GM18505 (cell line): Measurements from ENCODE around the gene ACAP1.
"Not testable (repeated sequence)": the region's sequence is repeated elsewhere in the genome, so short reads cannot be mapped to it uniquely, and the experiment has no call there.

Experiments used
- ATAC-seq: cut with Tn5 transposase; IDR thresholded peaks from one replicate; pipeline ENCODE4 v1.9.1; 2021; ENCODE audit not compliant: unreplicated experiment
- POLR2A ChIP-seq: IDR thresholded peaks from 4 replicates; pipeline ENCODE4 v1.6.1; 2011; ENCODE audit warnings: borderline replicate concordance; ENCODE audit not compliant: insufficient read depth, insufficient read length; ENCODE audit errors: extremely low read depth

The ACAP1 gene

DNA sequence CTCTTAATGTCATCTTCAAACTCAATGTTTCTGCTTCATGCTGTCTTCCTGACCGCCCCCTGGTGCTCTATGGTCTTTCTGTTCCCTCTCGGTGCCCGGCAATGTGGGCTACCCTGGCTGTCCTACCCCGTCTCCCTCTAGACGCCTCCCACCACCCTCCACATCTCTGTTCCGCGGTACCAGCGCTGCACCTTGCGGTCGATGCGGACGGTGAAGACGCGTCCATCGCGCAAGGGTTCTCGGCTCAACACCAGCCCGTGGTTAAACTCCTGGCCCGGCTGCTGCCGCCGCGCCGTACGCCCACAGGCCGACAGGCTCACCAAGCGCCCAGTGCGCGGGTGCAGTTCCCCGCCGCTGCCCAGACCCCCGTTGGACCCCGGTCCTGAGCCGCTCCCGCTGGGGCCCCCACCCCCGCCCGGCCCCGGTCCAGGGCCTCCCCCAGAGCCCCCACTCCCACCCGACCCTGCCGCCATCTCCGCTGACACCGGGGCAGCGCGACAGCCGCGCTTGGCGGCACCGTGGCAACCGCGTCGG, 7.4 kb upstream of the ACAP1 start, which contains the start of gene NEURL4:
NEURL4 (minus strand) TSS at position 496 of the 534 bp plus-strand sequence; CDS start at position 473, 23 bp downstream.
- TF ChIP-seq POLR2A, result no peak
- peak; percentile 1 for ATAC-seq

DNA sequence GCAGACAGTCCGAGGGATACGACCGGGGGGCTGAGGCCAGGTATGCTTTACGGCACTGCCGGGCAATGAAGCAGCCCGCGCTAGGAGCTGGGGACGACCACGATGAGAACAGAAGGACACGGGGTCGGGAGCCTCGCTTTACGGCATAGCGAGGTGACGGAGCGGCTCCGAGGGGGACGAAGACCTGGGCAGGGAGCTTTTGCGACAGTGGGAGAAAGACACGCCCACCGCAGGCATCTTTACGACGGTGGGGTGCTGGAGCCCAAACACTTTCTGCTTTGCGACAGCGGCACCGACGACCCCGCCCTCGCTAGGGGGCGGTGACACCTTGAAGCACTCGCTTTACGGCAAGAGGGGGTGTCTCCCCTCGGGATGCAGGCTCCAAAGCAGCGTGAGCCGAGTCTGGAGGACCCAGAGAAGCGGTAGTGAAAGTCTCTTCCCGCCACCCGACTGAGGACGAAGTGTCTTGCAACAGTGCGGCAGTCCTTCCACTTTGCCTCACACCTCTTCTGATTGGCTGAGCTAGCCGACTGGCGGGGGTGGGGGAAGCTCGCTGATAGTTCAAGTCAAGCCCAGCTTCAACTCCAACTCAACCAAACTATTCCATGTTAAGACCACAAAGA, 6.8 kb upstream of the ACAP1 start:
- ATAC-seq, result peak; percentile 60
- TF ChIP-seq POLR2A, result peak; percentile 83

DNA sequence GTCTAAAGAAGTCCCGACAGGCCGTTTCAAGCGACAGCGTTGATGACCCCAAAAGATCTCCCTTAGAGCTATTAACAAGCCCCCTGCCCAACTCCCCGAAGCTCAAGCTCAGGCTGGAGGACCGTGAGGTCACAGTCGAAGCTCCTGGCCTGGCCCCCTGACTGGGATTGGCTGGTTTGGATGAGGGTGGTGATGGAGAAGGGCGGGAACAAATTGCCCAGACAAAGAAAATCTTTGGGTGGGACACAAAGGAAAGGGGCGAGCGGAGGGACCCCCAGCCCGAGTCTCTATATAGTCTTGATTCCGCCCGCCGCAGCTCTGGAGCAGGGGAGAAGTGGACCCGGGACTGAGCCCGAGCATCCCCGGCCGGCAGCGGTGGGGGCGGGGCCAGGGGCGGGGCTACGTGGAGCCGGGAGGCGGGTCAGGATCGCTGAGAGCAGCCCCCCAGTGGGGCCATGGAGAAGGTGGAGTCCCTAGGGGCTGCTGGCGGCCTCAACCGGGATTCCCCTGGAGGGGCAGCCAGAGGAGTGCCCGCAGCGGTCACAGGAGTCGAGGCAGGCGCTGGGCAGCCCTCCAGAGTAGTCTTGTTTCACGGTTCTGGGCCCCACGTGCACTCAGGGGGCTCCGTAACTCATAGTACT, 6.2 kb upstream of the ACAP1 start:
- peak; percentile 33 for ATAC-seq
- peak; percentile 45 for TF ChIP-seq POLR2A

DNA sequence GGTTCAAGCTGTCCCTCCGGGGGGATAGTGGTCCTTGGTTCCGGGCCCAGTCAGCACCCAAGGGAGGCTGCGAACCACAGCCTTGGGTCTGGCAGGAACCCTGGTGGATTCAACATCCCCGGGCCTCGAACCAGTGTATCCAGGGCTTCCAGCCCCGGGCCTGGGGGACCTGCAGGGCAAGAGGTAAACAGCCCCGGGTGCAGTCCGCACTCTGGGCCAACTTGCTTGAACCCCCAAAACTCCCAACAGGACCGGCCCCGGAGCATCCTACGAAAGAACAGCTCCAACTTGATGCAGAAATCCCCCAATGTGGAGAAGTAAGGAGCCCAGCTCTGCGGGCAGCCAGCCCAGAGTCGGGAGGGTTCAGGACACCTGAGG, 5.7 kb upstream of the ACAP1 start:
- no peak for TF ChIP-seq POLR2A

DNA sequence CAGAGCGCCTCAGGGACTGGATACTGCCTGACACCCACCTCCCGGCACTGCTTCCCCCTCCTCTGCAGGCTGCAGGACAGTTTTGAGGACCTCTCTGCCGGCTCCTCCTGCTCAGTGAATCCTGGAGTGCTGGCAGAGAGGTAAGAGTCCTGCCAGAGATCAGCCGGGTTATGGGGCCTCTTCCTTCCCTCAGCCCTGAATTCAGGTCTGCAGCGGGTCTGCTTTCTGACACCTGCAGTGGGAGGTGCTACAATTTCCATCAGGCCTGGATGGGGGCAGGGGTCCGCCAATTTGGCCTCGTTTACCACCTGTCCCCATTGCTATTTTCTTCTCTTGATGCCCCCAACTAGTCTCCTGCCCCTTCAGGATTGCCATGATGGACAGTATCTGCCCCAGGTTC, 4.2 kb upstream of the ACAP1 start:
- no peak for ATAC-seq

More for the DNA sequence above, 5.7 kb upstream of the ACAP1 start:
- no peak for ATAC-seq

DNA sequence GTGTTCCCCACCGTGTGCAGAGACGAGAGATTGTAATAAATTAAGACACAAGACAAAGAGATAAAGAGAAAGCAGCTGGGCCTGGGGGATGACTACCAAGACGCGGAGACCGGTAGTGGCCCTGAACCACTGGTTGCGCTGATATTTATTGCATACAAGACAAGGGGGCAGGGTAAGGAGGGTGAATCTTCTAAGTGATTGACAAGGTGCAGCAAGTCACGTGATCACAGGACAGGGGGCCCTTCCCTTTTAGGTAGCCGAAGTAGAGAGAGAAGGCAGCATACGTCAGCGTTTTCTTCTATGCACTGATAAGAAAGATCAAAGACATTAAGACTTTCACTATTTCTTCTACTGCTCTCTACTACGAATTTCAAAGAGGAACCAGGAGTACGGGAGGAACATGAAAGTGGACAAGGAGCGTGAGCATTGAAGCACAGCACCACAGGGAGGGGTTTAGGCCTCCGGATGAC, 3.7 kb upstream of the ACAP1 start:
- TF ChIP-seq POLR2A, result peak; percentile 45

More for the DNA sequence above, 4.2 kb upstream of the ACAP1 start:
- TF ChIP-seq POLR2A, result no peak

DNA sequence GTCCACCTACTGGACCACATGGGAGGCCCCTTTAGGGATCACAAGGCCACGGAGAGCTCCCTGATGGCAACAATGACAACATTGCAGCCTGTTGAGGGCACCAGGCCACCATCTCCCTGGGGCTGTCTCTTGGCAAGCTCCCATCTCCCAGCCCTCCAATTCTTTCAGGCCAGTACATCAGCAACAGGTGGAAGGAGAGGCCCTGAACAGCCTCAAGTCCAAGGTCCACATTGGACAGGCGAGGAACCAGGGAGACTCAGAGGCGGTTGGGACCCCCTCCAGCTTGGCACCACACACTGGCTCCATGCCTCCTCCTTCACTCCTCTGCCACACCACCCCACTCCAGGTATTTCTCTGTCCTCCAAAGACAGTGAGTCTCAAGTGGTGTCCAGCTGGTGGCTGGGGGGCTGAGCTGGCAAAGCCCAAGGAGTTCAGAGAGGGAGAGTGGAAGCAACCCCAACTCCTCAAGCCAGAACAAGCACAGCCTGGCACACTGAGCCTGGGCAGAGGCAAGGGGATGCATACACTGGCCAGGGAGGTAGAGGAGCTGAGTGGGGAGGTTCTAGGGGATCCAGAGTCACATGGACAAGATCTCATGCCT, 1.3 kb upstream of the ACAP1 start:
- no peak for ATAC-seq
- no peak for TF ChIP-seq POLR2A

More for the DNA sequence above, 3.7 kb upstream of the ACAP1 start:
- ATAC-seq, result not testable (repeated sequence)

DNA sequence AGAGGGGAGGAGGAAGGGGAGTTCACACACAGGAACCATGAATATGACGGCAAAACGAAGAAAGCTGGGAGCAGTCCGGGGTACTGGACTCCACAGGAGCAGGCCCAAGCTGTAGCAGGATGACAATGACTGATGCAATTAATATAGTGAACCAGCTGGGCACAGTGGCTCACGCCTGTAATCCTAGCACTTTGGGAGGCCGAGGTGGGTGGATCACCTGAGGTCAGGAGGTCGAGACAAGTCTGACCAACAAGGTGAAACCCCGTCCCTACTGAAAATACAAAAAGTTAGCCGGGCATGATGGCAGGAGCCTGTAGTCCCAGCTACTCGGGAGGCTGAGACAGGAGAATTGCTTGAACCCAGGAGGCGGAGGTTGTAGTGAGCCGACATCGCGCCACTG, 564 bp upstream of the ACAP1 start:
- ATAC-seq, result not testable (repeated sequence)

DNA sequence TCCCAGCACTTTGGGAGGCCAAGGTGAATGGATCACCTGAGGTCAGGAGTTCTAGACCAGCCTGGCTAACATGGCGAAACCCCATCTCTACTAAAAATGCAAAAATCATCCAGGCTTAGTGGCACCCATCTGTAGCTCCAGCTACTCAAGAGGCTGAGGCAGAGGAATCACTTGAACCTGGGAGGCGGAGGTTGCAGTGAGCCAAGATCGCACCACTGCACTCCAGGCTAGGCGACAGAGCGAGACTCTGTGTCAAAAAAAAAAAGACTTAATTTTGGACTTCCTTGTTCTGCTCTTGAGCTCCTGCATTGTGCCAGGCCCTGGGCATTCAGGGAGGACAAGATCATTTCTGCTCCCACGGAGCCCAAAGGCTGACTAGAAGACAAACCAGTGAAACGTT, 1.3 kb downstream of the ACAP1 start:
- not testable (repeated sequence) for ATAC-seq

DNA sequence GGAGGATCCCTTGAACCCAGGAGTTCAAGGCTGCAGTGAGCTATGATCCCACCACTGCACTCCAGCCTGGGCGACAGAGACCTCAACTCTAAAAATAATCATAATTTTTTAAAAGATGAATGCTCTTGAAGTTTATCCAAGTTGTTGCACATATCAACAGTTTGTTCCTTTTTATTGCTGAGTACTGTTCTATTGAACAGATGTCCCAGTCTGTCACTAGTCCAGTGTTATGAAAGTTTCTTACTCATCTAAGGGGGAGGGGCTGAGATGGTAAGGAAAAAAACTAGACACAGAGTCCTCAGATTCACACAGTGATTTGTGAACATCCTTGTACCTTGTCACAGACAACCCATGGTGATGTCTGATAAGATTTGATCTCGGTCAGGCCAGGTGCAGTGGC, 3.9 kb downstream of the ACAP1 start:
- no peak for ATAC-seq
- no peak for TF ChIP-seq POLR2A

DNA sequence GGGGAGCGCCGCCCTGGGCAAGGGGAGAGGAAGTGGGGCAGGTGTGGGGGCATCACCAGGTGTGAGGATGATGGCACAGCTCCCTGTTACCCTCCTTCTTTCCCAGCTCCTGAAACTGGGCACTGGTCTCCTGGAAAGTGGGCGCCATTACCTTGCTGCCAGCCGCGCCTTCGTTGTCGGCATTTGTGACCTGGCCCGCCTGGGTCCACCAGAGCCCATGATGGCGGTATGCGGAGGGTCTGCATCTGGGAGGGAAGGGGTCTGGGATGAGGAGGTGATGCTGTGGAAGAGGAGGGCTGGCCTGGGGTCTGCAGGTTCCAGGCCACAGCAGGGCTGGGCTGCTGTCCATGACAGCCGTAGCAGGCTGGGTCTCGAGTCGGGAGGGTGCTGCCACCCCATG, 5.5 kb downstream of the ACAP1 start:
- no peak for ATAC-seq
- TF ChIP-seq POLR2A, result no peak

DNA sequence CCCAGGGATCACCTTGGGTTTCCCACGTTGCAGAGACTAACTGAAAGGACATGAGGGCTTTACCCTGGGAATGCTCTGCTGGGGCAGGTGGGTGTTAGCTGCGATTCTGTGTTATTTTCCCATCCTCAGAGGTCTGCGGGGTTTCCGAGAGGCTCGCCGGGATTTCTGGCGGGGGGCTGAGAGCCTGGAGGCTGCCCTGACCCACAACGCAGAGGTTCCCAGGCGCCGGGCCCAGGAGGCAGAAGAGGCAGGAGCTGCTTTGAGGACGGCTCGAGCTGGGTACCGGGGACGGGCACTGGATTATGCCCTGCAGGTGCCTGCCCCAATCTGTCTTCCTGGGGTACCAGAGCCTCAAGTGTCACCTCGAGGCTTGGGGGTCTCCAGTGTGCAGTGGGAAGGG, 6.9 kb downstream of the ACAP1 start:
- no peak for TF ChIP-seq POLR2A
- ATAC-seq, result no peak

DNA sequence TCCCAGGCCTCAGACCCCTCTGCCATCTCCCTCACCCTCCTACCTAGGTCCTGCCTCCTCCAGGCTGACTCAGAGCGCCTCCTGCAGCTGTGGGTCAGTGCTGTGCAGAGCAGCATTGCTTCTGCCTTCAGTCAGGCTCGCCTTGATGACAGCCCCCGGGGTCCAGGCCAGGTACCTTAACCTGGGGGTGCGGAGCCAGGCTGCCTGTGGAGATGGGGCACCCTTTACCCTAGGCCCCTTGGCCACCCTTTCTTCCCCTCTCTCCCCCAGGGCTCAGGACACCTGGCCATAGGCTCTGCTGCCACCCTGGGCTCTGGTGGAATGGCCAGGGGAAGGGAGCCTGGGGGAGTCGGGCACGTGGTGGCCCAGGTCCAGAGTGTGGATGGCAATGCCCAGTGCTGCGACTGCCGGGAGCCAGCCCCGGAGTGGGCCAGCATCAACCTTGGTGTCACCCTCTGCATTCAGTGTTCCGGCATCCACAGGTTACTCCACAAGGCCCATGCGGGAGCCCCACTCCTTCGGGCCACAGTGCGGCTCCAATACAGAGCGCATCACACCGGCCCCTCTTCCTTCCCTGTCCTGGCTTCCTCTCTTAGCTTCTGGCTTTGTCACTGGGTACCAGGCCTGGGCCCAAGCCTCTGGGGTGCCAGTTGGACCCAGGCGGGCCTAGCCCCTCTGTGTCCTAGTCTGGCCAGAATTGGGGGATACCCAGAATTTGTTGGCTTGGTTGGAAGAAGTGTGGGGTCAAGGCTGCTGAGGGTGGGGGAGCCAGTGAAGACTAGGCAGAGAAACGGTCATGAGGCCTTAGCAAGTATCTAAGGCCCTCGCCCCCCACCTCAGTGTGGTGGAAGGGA, 10.7 kb downstream of the ACAP1 start:
- TF ChIP-seq POLR2A, result no peak
- ATAC-seq, result no peak

DNA sequence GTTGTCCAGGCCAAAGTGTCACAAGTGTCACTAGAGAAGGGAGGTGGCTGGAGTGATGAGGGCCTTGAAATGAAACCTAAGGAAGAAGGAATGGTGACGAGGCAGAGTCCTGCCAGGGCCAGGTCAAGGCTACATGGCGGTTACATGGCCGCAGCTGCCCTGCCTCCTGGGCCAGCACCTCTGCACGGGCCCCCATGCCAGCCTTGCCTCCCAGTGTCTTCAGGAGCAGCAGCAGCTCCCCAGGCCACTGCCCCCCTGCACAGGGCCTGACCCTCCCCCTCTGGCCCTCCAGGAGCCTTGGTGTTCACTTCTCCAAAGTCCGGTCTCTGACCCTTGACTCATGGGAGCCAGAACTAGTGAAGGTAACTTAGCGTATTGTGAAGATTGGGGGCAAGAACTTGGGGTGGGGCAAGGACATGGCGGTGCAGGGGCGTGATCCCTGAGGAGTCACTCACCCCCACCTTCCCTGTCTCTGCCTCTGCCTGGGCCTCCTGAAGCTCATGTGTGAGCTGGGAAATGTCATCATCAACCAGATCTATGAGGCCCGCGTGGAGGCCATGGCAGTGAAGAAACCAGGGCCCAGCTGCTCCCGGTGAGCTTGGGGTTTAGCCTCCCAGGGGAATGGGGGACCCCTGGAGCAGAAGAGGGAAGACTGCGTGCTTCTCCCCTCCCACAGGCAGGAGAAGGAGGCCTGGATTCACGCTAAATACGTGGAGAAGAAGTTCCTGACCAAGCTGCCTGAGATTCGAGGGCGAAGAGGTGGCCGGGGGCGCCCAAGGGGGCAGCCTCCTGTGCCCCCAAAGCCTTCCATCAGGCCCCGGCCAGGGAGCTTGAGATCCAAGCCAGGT, 11.5 kb downstream of the ACAP1 start:
- no peak for ATAC-seq

More for the DNA sequence above, 11.5 kb downstream of the ACAP1 start:
- no peak for TF ChIP-seq POLR2A
